ENCODE data around the gene RAB38. TPM values are rescaled to one million over a fixed set of nuclear protein-coding genes. Genes with fewer than 3 reads are reported as not detected.

RAB38 gene
- total RNA-seq, 1 experiment from 2014 or later, result not detected

GRCh38 chr11:88171982-88172381, 3.3 kb downstream of the RAB38 start:
- H3K36me3 ChIP-seq (ENCODE audit: low read depth, low read length), result no peaks in the 10 kb centered on the region
- H4K20me1 ChIP-seq (ENCODE audit: low read length), result no peaks in the 10 kb centered on the region
- no peaks in the 10 kb centered on the region for H3K9me2 ChIP-seq (replicated peaks; ENCODE audit: low read length)
- ChIA-PET POLR2A (ENCODE audit: unreplicated experiment) (no interaction called here), CTCF (no interaction called here)
- H2AFZ ChIP-seq (ENCODE audit: low read length), result no peak overlapping the region
- H3F3A ChIP-seq (ENCODE audit: low read length, unreplicated experiment), result no peaks in the 10 kb centered on the region
- no peaks in the 10 kb centered on the region for H3K79me2 ChIP-seq (ENCODE audit: low read length)
- H3K27me3 ChIP-seq (ENCODE audit: low read length), result no peaks in the 10 kb centered on the region
- intact Hi-C loops (cut with micrococcal nuclease), result no loop called here
- no peak overlapping the region for H3K4me3 ChIP-seq (ENCODE audit: low read length)
- no peak overlapping the region for H3K9ac ChIP-seq (ENCODE audit: low read length)
- DNase-seq (no peak), ATAC-seq (no peak)
- H3K4me2 ChIP-seq (ENCODE audit: low read length), result no peak overlapping the region
- no peak overlapping the region for H3K27ac ChIP-seq (ENCODE audit: low read length)
- H3K9me3 ChIP-seq (ENCODE audit: low read length), result no peaks in the 10 kb centered on the region
- BruUV-seq (replicated peaks), result no TSS peak
- H3K4me1 ChIP-seq (ENCODE audit: insufficient read depth, low read length), result no peaks in the 10 kb centered on the region
- TF ChIP-seq EZH2 (IDR thresholded peaks at IDR 0.05; ENCODE audit: low read length, unreplicated experiment) (no peak), CTCF (conservative IDR thresholded peaks at IDR 0.05; ENCODE audit: low read depth, low read length) (no peak), EZH2phosphoT487 (IDR thresholded peaks at IDR 0.05; ENCODE audit: borderline replicate concordance, low read length) (no peak)

GRCh38 chr11:88170673-88171072, 4.6 kb downstream of the RAB38 start:
- Histone ChIP-seq H3K4me1 (ENCODE audit: insufficient read depth, low read length) (no peaks in the 10 kb centered on the region), H3K79me2 (ENCODE audit: low read length) (no peaks in the 10 kb centered on the region), H3K4me3 (ENCODE audit: low read length) (no peak overlapping the region), H3K9ac (ENCODE audit: low read length) (no peak overlapping the region), H3K36me3 (ENCODE audit: low read depth, low read length) (no peaks in the 10 kb centered on the region), H3K4me2 (ENCODE audit: low read length) (no peak overlapping the region), H4K20me1 (ENCODE audit: low read length) (no peaks in the 10 kb centered on the region), H3F3A (ENCODE audit: low read length, unreplicated experiment) (no peaks in the 10 kb centered on the region), H3K9me3 (ENCODE audit: low read length) (no peaks in the 10 kb centered on the region), H2AFZ (ENCODE audit: low read length) (no peak overlapping the region), H3K9me2 (replicated peaks; ENCODE audit: low read length) (no peaks in the 10 kb centered on the region), H3K27me3 (ENCODE audit: low read length) (no peaks in the 10 kb centered on the region), H3K27ac (ENCODE audit: low read length) (no peak overlapping the region)
- DNase-seq, result no peak
- intact Hi-C loops (cut with micrococcal nuclease), result no loop called here
- BruUV-seq (replicated peaks), result no TSS peak
- no peak for ATAC-seq
- POLR2A ChIA-PET (ENCODE audit: unreplicated experiment), result no interaction called here
- TF ChIP-seq EZH2phosphoT487 (IDR thresholded peaks at IDR 0.05; ENCODE audit: borderline replicate concordance, low read length) (no peak), CTCF (conservative IDR thresholded peaks at IDR 0.05; ENCODE audit: low read depth, low read length) (no peak), EZH2 (IDR thresholded peaks at IDR 0.05; ENCODE audit: low read length, unreplicated experiment) (no peak)
- CTCF ChIA-PET, result no interaction called here

- no peaks in the 10 kb centered on the region for H3K79me2 ChIP-seq (ENCODE audit: low read length)
- intact Hi-C loops (cut with micrococcal nuclease), result no loop called here
- H2AFZ ChIP-seq (ENCODE audit: low read length), result no peak overlapping the region
- H3F3A ChIP-seq (ENCODE audit: low read length, unreplicated experiment), result no peaks in the 10 kb centered on the region
- H3K4me3 ChIP-seq (ENCODE audit: low read length), result no peak overlapping the region
- no peaks in the 10 kb centered on the region for H3K36me3 ChIP-seq (ENCODE audit: low read depth, low read length)
- no peak overlapping the region for H3K4me2 ChIP-seq (ENCODE audit: low read length)
- POLR2A ChIA-PET (ENCODE audit: unreplicated experiment), result no interaction called here
- no TSS peak for BruUV-seq (replicated peaks)
- H4K20me1 ChIP-seq (ENCODE audit: low read length), result no peaks in the 10 kb centered on the region
- H3K9ac ChIP-seq (ENCODE audit: low read length), result no peak overlapping the region
- no peaks in the 10 kb centered on the region for H3K9me3 ChIP-seq (ENCODE audit: low read length)
- H3K4me1 ChIP-seq (ENCODE audit: insufficient read depth, low read length), result no peaks in the 10 kb centered on the region
- ATAC-seq, result no peak
- CTCF ChIA-PET, result no interaction called here
- TF ChIP-seq EZH2 (IDR thresholded peaks at IDR 0.05; ENCODE audit: low read length, unreplicated experiment), result no peak
- TF ChIP-seq CTCF (conservative IDR thresholded peaks at IDR 0.05; ENCODE audit: low read depth, low read length), result no peak
- TF ChIP-seq EZH2phosphoT487 (IDR thresholded peaks at IDR 0.05; ENCODE audit: borderline replicate concordance, low read length), result no peak
- no peaks in the 10 kb centered on the region for H3K9me2 ChIP-seq (replicated peaks; ENCODE audit: low read length)
- no peak overlapping the region for H3K27ac ChIP-seq (ENCODE audit: low read length)
- no peaks in the 10 kb centered on the region for H3K27me3 ChIP-seq (ENCODE audit: low read length)
- no peak for DNase-seq
Observed at GRCh38 chr11:88169881-88170280, 5.4 kb downstream of the RAB38 start.
